CD8-positive, alpha-beta memory T cell (primary cell): ENCODE data around the gene ST7. TPM values are rescaled to one million over a fixed set of nuclear protein-coding genes. Genes with fewer than 3 reads are reported as not detected.
A peak's percentile ranks its signal among the peaks of the same experiment; 100 is the strongest.
"Not testable (repeated sequence)": the region's sequence is repeated elsewhere in the genome, so short reads cannot be mapped to it uniquely, and the experiment has no call there.

ENCODE experiments used
- CTCF ChIA-PET: fragments of 350-600 bp; sonication (Branson Sonifier 250); formaldehyde crosslinking; loops from one replicate; lab custom pipeline; 2021; ENCODE audit warnings: antibody characterized with exemption; lab: Charles Lee
- POLR2A ChIA-PET: fragments of 350-600 bp; sonication (Branson Sonifier 250); formaldehyde crosslinking; loops from one replicate; lab custom pipeline; 2021; ENCODE audit warnings: antibody characterized with exemption; lab: Charles Lee
- DNase-seq, 5 donors: peaks; one replicate each; pipeline versions ENCODE4 v3.0.0 to v3.0.0-alpha.2; 2020 to 2022; ENCODE audit warnings: mixed read lengths in 1 of 5
- H3K27ac ChIP-seq: one replicate; pipeline ENCODE4 v1.7.0; 2013; ENCODE audit warnings: low read depth, mild to moderate bottlenecking, low read length, moderate library complexity
- H3K27me3 ChIP-seq: 2 replicates; pipeline ENCODE4 v1.7.0; 2013; ENCODE audit warnings: low read length, mild to moderate bottlenecking; ENCODE audit not compliant: insufficient read depth, poor library complexity, severe bottlenecking
- H3K36me3 ChIP-seq: 2 replicates; pipeline ENCODE4 v1.7.0; 2013; ENCODE audit warnings: mild to moderate bottlenecking, low read length, moderate library complexity; ENCODE audit not compliant: insufficient read depth
- H3K4me1 ChIP-seq: 2 replicates; pipeline ENCODE4 v1.7.0; 2013; ENCODE audit warnings: mild to moderate bottlenecking, low read length, moderate library complexity; ENCODE audit not compliant: insufficient read depth
- H3K4me3 ChIP-seq: 2 replicates; pipeline ENCODE4 v1.7.0; 2013; ENCODE audit warnings: mild to moderate bottlenecking, low read length
- H3K9me3 ChIP-seq: 2 replicates; pipeline ENCODE4 v1.7.0; 2013; ENCODE audit warnings: mild to moderate bottlenecking, low read length
- H3K27ac Mint-ChIP-seq, 8 donors: one replicate each; pipeline ENCODE4 v1.8.0; 2020 to 2021; ENCODE audit warnings: mixed read lengths in 8 of 8, mild to moderate bottlenecking in 6 of 8, inconsistent platforms in 3 of 8, moderate library complexity in 3 of 8
- H3K27me3 Mint-ChIP-seq, 2 donors: one replicate each; pipeline ENCODE4 v1.8.0; 2020 to 2021; ENCODE audit warnings: mixed read lengths in 2 of 2, mild to moderate bottlenecking in 1 of 2, moderate library complexity in 1 of 2
- H3K36me3 Mint-ChIP-seq, 3 donors: one replicate each; pipeline ENCODE4 v1.8.0; 2020 to 2021; ENCODE audit warnings: mixed read lengths in 3 of 3, inconsistent platforms in 1 of 3, mild to moderate bottlenecking in 1 of 3
- H3K4me1 Mint-ChIP-seq, 3 donors: one replicate each; pipeline ENCODE4 v1.8.0; 2020 to 2021; ENCODE audit warnings: mixed read lengths in 3 of 3, inconsistent platforms in 1 of 3, mild to moderate bottlenecking in 1 of 3
- H3K4me3 Mint-ChIP-seq, 7 donors: one replicate each; pipeline ENCODE4 v1.8.0; 2020 to 2021; ENCODE audit warnings: mixed read lengths in 7 of 7, mild to moderate bottlenecking in 6 of 7, moderate library complexity in 4 of 7, inconsistent platforms in 2 of 7
- H3K9me3 Mint-ChIP-seq, 5 donors: one replicate each; pipeline ENCODE4 v1.8.0; 2020 to 2022; ENCODE audit warnings: mixed read lengths in 5 of 5, mild to moderate bottlenecking in 3 of 5, moderate library complexity in 2 of 5, inconsistent platforms in 1 of 5
- polyA plus RNA-seq: library from polyadenylated mRNA; unstranded; fragments of 300-500 nt; fragmentation: Illumina TruSeq; gene quantifications from one replicate; pipeline ENCODE4 v1.2.3, GENCODE V29; 2021
- total RNA-seq, 2 experiments: library from RNA; stranded (reverse); gene quantifications; one replicate each; pipeline ENCODE4 v1.2.3, GENCODE V29; 2021

ST7 gene
- total and polyA plus RNA-seq, 3 experiments from 2014 or later = 7.9 to 14.2 (median 12.7) TPM

GRCh38 chr7:117116211-117116610, 162.9 kb downstream of the ST7 start:
- H3K4me3 Mint-ChIP-seq = no peak overlapping the region
- ChIA-PET POLR2A (no interaction called here), CTCF (interaction anchor here (1.0 to 7.8 kb wide), 3 partner anchors 130 to 187 kb away, joined by 3 to 37 read pairs (median 4); no protein-coding TSS in a partner anchor)
- Histone ChIP-seq H3K27ac (no peak overlapping the region), H3K4me3 (no peak overlapping the region), H3K4me1 (no peaks in the 10 kb centered on the region), H3K36me3 (no peaks in the 10 kb centered on the region), H3K27me3 (no peaks in the 10 kb centered on the region), H3K9me3 (no peaks in the 10 kb centered on the region)
- H3K36me3 Mint-ChIP-seq = peaks cover 0 to 3% (median 0%) of the 10 kb centered on the region in 3 donors
- H3K27ac Mint-ChIP-seq = no peak overlapping the region
- peaks cover 0 to 3% (median 0%) of the 10 kb centered on the region in 3 donors for H3K4me1 Mint-ChIP-seq
- no peaks in the 10 kb centered on the region for H3K9me3 Mint-ChIP-seq
- no peaks in the 10 kb centered on the region for H3K27me3 Mint-ChIP-seq
- DNase-seq = no peak

- no peaks in the 10 kb centered on the region for H3K27me3 Mint-ChIP-seq
- DNase-seq = no peak
- H3K27me3 ChIP-seq = no peaks in the 10 kb centered on the region
- H3K4me1 Mint-ChIP-seq = no peaks in the 10 kb centered on the region
- peaks cover 0 to 3% (median 0%) of the 10 kb centered on the region in 3 donors for H3K36me3 Mint-ChIP-seq
- H3K4me3 Mint-ChIP-seq = no peak overlapping the region
- H3K27ac ChIP-seq = no peak overlapping the region
- H3K27ac Mint-ChIP-seq = no peak overlapping the region
- ChIA-PET POLR2A (no interaction called here), CTCF (interaction anchor here (1.0 to 7.8 kb wide), 4 partner anchors 10 to 188 kb away, joined by 3 to 37 read pairs (median 4); no protein-coding TSS in a partner anchor)
- no peaks in the 10 kb centered on the region for H3K9me3 ChIP-seq
- no peaks in the 10 kb centered on the region for H3K4me1 ChIP-seq
- H3K9me3 Mint-ChIP-seq = no peaks in the 10 kb centered on the region
- H3K4me3 ChIP-seq = no peak overlapping the region
- no peaks in the 10 kb centered on the region for H3K36me3 ChIP-seq
Measured at GRCh38 chr7:117117172-117117571, 163.9 kb downstream of the ST7 start.

- Mint-ChIP-seq H3K27ac (no peak overlapping the region), H3K36me3 (peaks cover 0 to 3% (median 0%) of the 10 kb centered on the region in 3 donors), H3K9me3 (no peaks in the 10 kb centered on the region), H3K27me3 (no peaks in the 10 kb centered on the region), H3K4me3 (no peak overlapping the region), H3K4me1 (no peaks in the 10 kb centered on the region)
- no peak for DNase-seq
- Histone ChIP-seq H3K27ac (no peak overlapping the region), H3K27me3 (no peaks in the 10 kb centered on the region), H3K36me3 (no peaks in the 10 kb centered on the region), H3K9me3 (no peaks in the 10 kb centered on the region), H3K4me1 (no peaks in the 10 kb centered on the region), H3K4me3 (no peak overlapping the region)
- CTCF ChIA-PET = interaction anchor here (0.8 to 7.8 kb wide), 4 partner anchors 13 to 189 kb away, joined by 3 to 37 read pairs (median 6); no protein-coding TSS in a partner anchor
- POLR2A ChIA-PET = no interaction called here
Measured at GRCh38 chr7:117118579-117119180, 165.4 kb downstream of the ST7 start.

- Mint-ChIP-seq H3K9me3 (no peaks in the 10 kb centered on the region), H3K4me3 (no peak overlapping the region), H3K36me3 (peaks cover 0 to 3% (median 0%) of the 10 kb centered on the region in 3 donors), H3K27ac (no peak overlapping the region), H3K4me1 (no peaks in the 10 kb centered on the region), H3K27me3 (no peaks in the 10 kb centered on the region)
- CTCF ChIA-PET = interaction anchor here (0.8 to 7.8 kb wide), 6 partner anchors 9 to 190 kb away, joined by 3 to 37 read pairs (median 4); no protein-coding TSS in a partner anchor
- no peaks in the 10 kb centered on the region for H3K36me3 ChIP-seq
- peak; percentile 51 to 76 (median 65) for DNase-seq
- POLR2A ChIA-PET = no interaction called here
- no peaks in the 10 kb centered on the region for H3K9me3 ChIP-seq
- no peak overlapping the region for H3K27ac ChIP-seq
- H3K4me3 ChIP-seq = no peak overlapping the region
- no peaks in the 10 kb centered on the region for H3K27me3 ChIP-seq
- no peaks in the 10 kb centered on the region for H3K4me1 ChIP-seq
Measured at GRCh38 chr7:117119192-117119924, 166.1 kb downstream of the ST7 start.

GRCh38 chr7:117120321-117120720, 167.0 kb downstream of the ST7 start:
- H3K4me3 ChIP-seq, H3K4me1 Mint-ChIP-seq, POLR2A ChIA-PET, H3K4me3 Mint-ChIP-seq, H3K4me1 ChIP-seq, H3K27ac ChIP-seq, H3K27me3 Mint-ChIP-seq, H3K9me3 ChIP-seq, H3K36me3 Mint-ChIP-seq, H3K36me3 ChIP-seq, H3K9me3 Mint-ChIP-seq, H3K27me3 ChIP-seq, DNase-seq: not testable (repeated sequence)
- CTCF ChIA-PET = interaction anchor here (1.0 to 7.8 kb wide), 5 partner anchors 10 to 193 kb away, joined by 3 to 37 read pairs (median 5); no protein-coding TSS in a partner anchor
- H3K27ac Mint-ChIP-seq = peak overlapping the region in 1 of 8 donors; percentile 2

- CTCF ChIA-PET = interaction anchor here (1.1 to 7.8 kb wide), 2 partner anchors 134 to 136 kb away, joined by 3 to 37 read pairs; no protein-coding TSS in a partner anchor
- H3K36me3 Mint-ChIP-seq, H3K36me3 ChIP-seq, H3K27ac ChIP-seq, H3K4me3 ChIP-seq, DNase-seq, H3K27ac Mint-ChIP-seq, H3K4me1 ChIP-seq, H3K9me3 ChIP-seq, H3K9me3 Mint-ChIP-seq, H3K27me3 ChIP-seq, POLR2A ChIA-PET, H3K4me1 Mint-ChIP-seq, H3K27me3 Mint-ChIP-seq, H3K4me3 Mint-ChIP-seq: not testable (repeated sequence)
Measured at GRCh38 chr7:117122036-117122435, 168.7 kb downstream of the ST7 start.

- Histone ChIP-seq H3K27ac (no peak overlapping the region), H3K36me3 (no peaks in the 10 kb centered on the region), H3K27me3 (no peaks in the 10 kb centered on the region), H3K4me3 (no peak overlapping the region), H3K4me1 (no peaks in the 10 kb centered on the region), H3K9me3 (no peaks in the 10 kb centered on the region)
- Mint-ChIP-seq H3K4me3 (no peak overlapping the region), H3K36me3 (peaks cover 0 to 3% (median 0%) of the 10 kb centered on the region in 3 donors), H3K4me1 (peaks cover 0 to 6% (median 3%) of the 10 kb centered on the region in 3 donors), H3K9me3 (no peaks in the 10 kb centered on the region), H3K27ac (no peak overlapping the region), H3K27me3 (no peaks in the 10 kb centered on the region)
- CTCF ChIA-PET = interaction anchor here (0.7 kb wide), 1 partner anchor 139 kb away, joined by 3 read pairs; no protein-coding TSS in a partner anchor
- POLR2A ChIA-PET = no interaction called here
- DNase-seq = no peak
Measured at GRCh38 chr7:117122536-117122935, 169.2 kb downstream of the ST7 start.
